Skin epidermis (tissue), 12 donors: ENCODE measurements around the gene DENND1A.

Source experiments
- H3K27ac ChIP-seq, 21 experiments: fragments of 200-600 bp; sonication (generic) in 11 of 21; one replicate each; pipeline ENCODE4 v1.5.0; 2020; ENCODE audit warnings: mild to moderate bottlenecking in 3 of 21, inconsistent platforms in 2 of 21, moderate library complexity in 2 of 21
- H3K4me3 ChIP-seq, 7 experiments: fragments of 200-600 bp; sonication (generic) in 2 of 7; one replicate each; pipeline ENCODE4 v1.5.0; 2020; ENCODE audit warnings: inconsistent platforms in 2 of 7, mild to moderate bottlenecking in 2 of 7, moderate library complexity in 1 of 7

The DENND1A gene

GRCh38 chr9:123716339-123716945 lies 213.5 kb downstream of the DENND1A start:
- H3K27ac ChIP-seq: no peak overlapping the region
- no peak overlapping the region for H3K4me3 ChIP-seq

DNA sequence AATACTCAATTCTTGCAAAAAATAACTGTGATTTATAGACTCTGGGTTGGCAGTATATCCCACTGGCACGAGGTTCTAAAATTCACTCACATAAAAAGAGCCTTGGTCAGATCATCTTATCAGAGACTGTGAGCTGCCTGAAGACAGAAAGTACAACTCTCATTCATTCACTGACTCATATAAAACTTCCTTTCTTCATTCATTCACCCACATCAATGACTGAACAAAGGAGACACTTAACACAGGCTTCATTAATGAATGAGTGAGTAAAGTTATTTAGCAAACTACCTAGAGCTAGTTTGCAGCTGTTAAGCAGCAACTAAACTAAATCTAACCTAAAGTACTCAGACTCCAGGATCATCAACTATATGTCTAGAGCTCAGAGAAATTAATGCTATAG lies 214.7 kb downstream of the DENND1A start:
- Histone ChIP-seq H3K4me3 (no peak overlapping the region), H3K27ac (no peak overlapping the region)

- Histone ChIP-seq H3K4me3 (no peak overlapping the region), H3K27ac (no peak overlapping the region)
Observed at GRCh38 chr9:123713282-123713681, 216.6 kb downstream of the DENND1A start.

GRCh38 chr9:123712399-123712798 lies 217.5 kb downstream of the DENND1A start:
- no peak overlapping the region for H3K27ac ChIP-seq
- no peak overlapping the region for H3K4me3 ChIP-seq

DNA sequence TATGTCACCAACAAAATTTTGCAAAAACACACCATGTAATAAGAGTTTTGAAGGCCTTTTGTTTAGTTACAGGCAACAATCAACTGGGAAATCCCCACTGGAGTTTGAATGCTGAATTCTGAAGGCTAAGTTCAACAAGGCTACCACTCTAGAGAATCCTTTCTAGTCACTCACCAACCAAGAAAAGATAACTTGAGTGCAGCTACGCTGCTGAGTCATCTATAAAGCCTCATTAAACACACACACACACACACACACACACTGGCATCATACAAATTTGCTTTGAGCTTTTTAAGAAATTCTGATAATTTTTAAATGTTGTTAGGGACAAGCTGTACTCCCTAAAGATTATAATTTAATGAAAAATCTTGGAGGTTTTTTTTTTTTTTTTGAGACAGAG lies 219.6 kb downstream of the DENND1A start:
- no peak overlapping the region for H3K27ac ChIP-seq
- no peak overlapping the region for H3K4me3 ChIP-seq

- H3K4me3 ChIP-seq: no peak overlapping the region
- H3K27ac ChIP-seq: no peak overlapping the region
Observed at GRCh38 chr9:123702483-123702882, 227.4 kb downstream of the DENND1A start.

- H3K27ac ChIP-seq: no peak overlapping the region
- H3K4me3 ChIP-seq: no peak overlapping the region
Observed at GRCh38 chr9:123697686-123698085, 232.2 kb downstream of the DENND1A start.

GRCh38 chr9:123696476-123696875 lies 233.4 kb downstream of the DENND1A start:
- Histone ChIP-seq H3K4me3 (no peak overlapping the region), H3K27ac (no peak overlapping the region)

- no peak overlapping the region for H3K27ac ChIP-seq
- no peak overlapping the region for H3K4me3 ChIP-seq
Observed at GRCh38 chr9:123695386-123695785, 234.5 kb downstream of the DENND1A start.

- H3K27ac ChIP-seq: no peak overlapping the region
- no peak overlapping the region for H3K4me3 ChIP-seq
Observed at GRCh38 chr9:123691765-123692303, 238.1 kb downstream of the DENND1A start.

- Histone ChIP-seq H3K27ac (no peak overlapping the region), H3K4me3 (no peak overlapping the region)
Observed at GRCh38 chr9:123689701-123690428, 240.1 kb downstream of the DENND1A start.

DNA sequence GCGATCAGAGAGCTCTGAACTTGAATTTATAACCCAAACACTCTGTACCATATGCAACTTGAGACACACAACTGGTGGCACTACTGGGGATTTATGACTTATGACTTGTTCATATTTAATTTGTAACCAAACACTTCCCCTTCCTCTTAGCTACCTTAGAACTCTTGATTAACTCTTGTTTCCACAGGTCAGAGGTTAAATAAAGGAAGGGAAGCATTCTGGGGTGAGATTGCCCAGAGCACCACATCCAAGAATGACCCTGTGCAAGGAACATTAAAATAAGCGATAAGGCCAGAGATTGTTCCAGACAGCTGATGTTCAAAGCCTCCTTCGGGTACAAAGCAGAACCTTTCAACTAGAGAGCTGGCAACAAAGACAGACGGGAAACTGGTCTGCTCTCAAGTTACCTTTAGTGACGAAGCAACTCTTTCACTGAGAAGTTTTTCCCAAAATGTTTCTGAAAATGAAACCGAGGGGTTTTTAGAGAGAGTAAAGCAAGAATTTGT lies 242.6 kb downstream of the DENND1A start:
- H3K4me3 ChIP-seq: no peak overlapping the region
- no peak overlapping the region for H3K27ac ChIP-seq

DNA sequence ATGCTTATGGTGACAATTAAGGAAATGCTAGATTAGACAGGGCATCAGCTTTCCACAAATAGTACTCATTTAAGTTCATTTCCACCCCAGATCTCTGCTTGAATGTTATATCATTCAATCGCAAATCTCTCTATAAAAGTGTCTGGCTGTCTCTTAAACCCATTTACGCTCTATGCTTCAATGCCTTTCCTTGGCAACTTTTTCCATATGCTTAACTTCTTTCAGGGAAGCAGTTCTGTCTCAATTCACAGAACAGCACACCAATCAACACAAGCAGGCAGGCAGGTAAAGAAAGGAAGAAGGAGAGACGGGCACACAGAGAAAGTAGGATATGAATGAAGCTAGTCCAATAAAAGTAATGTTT lies 243.1 kb downstream of the DENND1A start:
- Histone ChIP-seq H3K4me3 (no peak overlapping the region), H3K27ac (no peak overlapping the region)

GRCh38 chr9:123686131-123686828 lies 243.6 kb downstream of the DENND1A start:
- Histone ChIP-seq H3K4me3 (no peak overlapping the region), H3K27ac (no peak overlapping the region)

GRCh38 chr9:123685489-123686083 lies 244.3 kb downstream of the DENND1A start:
- H3K27ac ChIP-seq: no peak overlapping the region
- H3K4me3 ChIP-seq: no peak overlapping the region

DNA sequence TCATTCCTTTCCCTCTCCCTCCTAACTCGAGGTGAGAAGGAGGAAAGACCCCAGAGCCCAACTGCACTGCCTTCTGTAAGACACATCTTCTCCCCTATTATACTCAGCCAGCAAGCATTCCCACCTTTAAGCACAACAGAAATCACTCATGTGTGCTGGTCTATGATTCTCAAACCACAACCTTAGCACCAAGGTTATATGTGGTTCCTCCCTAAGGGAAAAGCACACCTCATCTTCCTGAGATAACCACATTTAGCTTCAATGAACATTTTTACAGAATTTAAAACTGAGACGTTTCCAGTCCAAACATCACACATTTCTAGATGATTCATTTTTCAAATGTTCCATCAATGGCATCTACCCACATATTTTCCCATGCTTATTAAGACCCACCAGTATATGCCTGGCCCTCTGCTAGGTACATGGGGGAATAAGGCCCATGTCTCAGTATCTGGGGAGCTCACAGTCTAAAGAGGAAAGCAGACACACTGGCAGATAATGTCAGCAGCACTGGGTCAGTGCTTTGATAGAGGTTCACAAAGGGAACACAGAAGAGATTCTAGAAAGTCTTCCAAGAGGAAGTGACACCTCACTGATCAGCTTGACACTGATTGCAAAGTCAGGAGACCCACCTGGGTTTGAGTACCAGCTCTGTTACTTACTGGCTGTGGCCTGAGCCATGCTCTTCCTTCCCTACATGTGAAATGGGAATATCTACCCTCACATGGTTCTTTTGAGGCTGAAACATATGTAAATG lies 245.4 kb downstream of the DENND1A start:
- Histone ChIP-seq H3K27ac (no peak overlapping the region), H3K4me3 (no peak overlapping the region)

- no peak overlapping the region for H3K4me3 ChIP-seq
- no peak overlapping the region for H3K27ac ChIP-seq
Observed at GRCh38 chr9:123682746-123683145, 247.2 kb downstream of the DENND1A start.

DNA sequence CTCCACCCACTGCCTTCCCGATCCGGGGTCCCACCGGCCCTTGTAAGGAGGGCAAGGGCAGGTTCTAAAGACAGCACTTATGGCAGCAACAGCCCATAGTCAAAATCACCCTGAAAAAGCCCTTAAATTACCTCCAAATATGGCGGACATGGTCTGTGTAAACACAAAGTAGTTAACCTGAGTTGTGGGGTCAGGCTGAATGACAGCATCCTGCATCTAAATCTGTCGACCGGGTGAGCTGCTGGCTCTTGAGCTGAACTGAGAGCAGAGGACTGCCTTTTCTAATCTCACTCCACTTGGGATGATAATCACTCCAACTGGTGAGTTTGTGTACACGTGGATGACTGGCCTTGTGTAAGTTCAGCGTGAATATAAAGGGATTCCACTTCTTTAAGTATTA lies 249.6 kb downstream of the DENND1A start:
- no peak overlapping the region for H3K27ac ChIP-seq
- no peak overlapping the region for H3K4me3 ChIP-seq

- Histone ChIP-seq H3K27ac (peak overlapping the region in 1 of 21 experiments; percentile 22), H3K4me3 (no peak overlapping the region)
Observed at GRCh38 chr9:123679330-123679987, 250.5 kb downstream of the DENND1A start.
